ENCODE results near the gene CHCHD4.
"Not testable (repeated sequence)": the region's sequence is repeated elsewhere in the genome, so short reads cannot be mapped to it uniquely, and the experiment has no call there.

CHCHD4 gene

DNA sequence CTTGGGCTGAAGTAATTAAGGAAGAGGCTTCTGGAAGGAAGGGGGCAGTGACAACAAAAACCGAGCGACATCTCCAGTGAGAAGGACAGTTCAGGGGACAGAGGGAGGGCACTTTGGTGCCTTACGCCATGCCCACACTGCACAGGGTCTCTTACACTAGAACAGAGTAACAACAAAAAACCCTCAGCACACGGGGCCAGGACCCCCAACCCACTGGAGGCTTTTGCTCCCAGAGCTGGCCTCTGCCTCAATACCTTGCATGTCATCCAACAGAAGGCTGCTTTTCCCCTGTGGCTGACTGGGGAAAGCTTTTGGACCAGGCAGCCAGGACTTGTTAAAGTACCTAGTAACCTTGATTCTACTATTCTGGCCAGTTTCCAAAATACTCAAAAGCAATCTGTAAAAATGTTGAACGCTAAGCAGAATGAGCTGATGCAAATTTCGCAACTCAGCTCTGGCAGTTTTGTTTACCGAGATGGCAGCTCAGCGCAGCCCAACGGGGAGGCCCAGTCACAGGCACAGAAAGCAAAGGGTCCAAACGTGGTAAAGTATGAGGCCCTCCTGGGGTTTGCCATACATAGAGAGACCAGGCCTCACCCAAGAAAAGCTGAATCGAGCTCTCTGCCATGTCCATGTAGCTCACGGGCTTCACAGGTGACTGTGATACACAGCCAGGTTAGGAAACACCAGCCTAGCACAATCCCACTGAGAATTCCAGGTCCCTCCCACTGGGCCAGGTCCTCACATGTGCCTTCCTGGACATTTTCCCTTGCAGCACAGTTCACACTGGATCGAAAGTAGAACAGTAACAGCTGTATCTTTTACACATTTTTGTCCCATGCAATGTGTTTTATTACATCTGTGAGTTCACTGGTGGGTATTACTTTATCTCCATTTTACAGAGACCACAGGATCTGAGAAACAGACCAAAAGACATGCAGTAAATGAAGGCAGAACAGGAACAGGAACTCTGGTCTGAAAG is 6.0 kb downstream of the CHCHD4 start:
- no peak for DNase-seq

- DNase-seq = no peak
Measured at GRCh38 chr3:14117468-14118399, 6.9 kb downstream of the CHCHD4 start.

- DNase-seq = no peak
Measured at GRCh38 chr3:14113965-14114635, 10.6 kb downstream of the CHCHD4 start.

- DNase-seq = no peak
Measured at GRCh38 chr3:14110699-14111098, 14.0 kb downstream of the CHCHD4 start.

DNA sequence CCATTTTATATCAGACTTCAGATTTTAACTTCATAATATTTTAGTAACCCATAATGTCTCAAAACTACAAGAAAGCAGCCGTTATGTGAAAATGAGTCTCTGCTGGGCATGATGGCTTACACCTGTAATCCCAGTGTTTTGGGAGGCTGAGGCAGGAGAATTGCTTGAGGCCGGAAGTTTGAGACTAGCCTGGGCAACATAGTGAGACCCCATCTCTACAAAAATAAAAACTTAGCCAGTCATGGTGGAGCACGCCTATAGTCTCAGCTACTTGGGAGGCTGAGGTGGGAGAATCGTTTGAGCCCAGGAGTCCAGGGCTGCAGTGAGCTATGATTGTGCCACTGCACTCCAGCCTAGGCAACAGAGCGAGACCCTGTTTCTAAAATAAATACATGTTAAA is 14.8 kb downstream of the CHCHD4 start:
- not testable (repeated sequence) for DNase-seq

- no peak for DNase-seq
Measured at GRCh38 chr3:14097616-14098391, 26.9 kb downstream of the CHCHD4 start.

DNA sequence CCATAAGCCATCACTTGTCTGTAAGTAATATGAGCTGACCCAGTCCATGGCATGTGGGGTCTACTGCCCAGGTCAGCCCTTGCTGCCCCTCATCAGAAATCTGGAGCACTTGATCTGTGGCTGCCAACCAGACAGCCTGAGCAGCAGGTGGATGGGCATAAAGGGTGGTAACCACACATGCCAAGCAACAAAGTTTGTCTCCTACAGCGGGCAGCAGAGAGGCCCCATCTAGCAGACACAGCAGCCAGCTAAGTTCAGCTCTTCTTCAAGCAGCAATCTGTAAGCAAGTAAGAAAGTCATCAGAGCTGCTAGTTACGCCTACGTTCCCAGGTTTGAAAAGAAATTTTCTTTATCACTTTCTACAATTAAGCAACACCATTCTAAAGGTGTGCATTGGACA is 27.9 kb downstream of the CHCHD4 start:
- DNase-seq = no peak

GRCh38 chr3:14093831-14094230 is 30.8 kb downstream of the CHCHD4 start:
- no peak for DNase-seq

GRCh38 chr3:14092464-14092863 is 32.2 kb downstream of the CHCHD4 start:
- DNase-seq = no peak

DNA sequence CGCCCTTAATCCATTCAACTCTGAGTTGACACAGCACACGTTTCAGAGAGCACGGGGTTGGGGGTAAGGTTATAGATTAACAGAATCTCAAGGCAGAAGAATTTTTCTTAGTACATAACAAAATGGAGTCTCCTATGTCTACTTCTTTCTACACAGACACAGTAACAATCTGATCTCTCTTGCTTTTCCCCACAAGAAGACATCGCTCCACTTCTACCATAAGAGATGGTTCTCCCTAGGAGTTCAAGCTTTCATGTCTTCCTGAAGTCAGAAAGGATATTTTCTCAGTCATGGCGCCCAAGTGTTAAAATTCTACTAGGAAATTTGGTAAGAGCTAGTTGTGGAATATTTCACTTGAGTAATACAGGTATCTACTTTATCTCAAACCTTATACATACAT is 32.7 kb downstream of the CHCHD4 start:
- DNase-seq = not testable (repeated sequence)

DNA sequence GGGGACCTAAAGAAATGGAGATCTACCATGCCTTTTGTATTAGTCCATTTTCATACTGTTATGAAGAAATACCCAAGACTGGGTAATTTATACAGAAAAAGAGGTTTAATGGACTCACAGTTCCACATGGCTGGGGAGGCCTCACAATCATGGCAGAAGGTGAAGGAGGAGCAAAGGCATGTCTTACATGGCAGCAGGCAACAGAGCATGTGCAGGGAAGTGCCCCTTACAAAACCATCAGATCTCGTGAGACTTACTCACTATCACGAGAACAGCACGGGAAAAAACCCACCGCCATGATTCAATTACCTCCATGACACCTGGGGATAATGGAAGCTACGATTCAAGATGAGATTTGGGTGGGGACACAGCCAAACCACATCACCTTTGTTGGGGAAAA is 37.2 kb downstream of the CHCHD4 start:
- not testable (repeated sequence) for DNase-seq

- no peak for DNase-seq
Measured at GRCh38 chr3:14082108-14082657, 42.5 kb downstream of the CHCHD4 start.

- no peak for DNase-seq
Measured at GRCh38 chr3:14077310-14077709, 47.4 kb downstream of the CHCHD4 start.

- DNase-seq = not testable (repeated sequence)
Measured at GRCh38 chr3:14075233-14075632, 49.4 kb downstream of the CHCHD4 start.

GRCh38 chr3:14064910-14065309 is 59.8 kb downstream of the CHCHD4 start:
- no peak for DNase-seq

DNA sequence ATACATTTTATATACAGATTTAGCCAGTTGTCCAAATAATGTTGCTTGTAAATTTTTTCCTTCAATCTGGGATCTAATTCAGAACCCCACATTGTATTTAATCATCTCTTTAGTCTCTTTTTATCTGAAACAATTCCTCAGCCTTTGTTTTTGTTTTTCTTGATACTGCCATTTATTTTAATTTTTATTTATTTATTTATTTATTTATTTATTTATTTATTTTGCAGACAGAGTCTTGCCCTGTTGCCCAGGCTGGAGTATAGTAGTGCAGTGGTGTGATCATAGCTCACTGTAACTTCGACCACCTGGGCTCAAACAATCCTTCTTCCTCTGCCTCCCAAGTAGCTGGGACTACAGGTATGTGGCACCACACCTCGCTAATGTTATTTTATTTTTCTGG is 61.5 kb downstream of the CHCHD4 start:
- no peak for DNase-seq

All from bone marrow (tissue), 2 donors.